ENCODE results near the gene ADRB1.

GRCh38 chr10:114045136-114046086 lies 1.7 kb downstream of the ADRB1 start:
- TF ChIP-seq CTCF (IDR thresholded peaks at IDR 0.05) (no peak), POLR2A (IDR thresholded peaks at IDR 0.05; ENCODE audit: low read depth) (no peak), POLR2AphosphoS5 (IDR thresholded peaks at IDR 0.05) (no peak)
